Loucy (cell line): ENCODE data around the gene PIK3CD.

Experiments
- H2AFZ ChIP-seq: fragments of 200-600 bp; sonication (generic); 2 replicates; pipeline ENCODE4 v1.6.0; 2016; ENCODE audit warnings: antibody characterized with exemption, mild to moderate bottlenecking, low read length, moderate library complexity
- H3F3A ChIP-seq: fragments of 200-600 bp; 2 replicates; pipeline ENCODE4 v1.6.0; 2016; ENCODE audit warnings: antibody characterized with exemption, low read depth, mild to moderate bottlenecking
- H3K27me3 ChIP-seq: fragments of 200-600 bp; sonication (generic); 2 replicates; pipeline ENCODE4 v1.6.1; 2014; ENCODE audit warnings: low read length, mild to moderate bottlenecking; ENCODE audit not compliant: insufficient read depth, poor library complexity, severe bottlenecking
- H3K36me3 ChIP-seq: fragments of 200-600 bp; sonication (generic); 2 replicates; pipeline ENCODE4 v1.6.1; 2016; ENCODE audit warnings: low read length; ENCODE audit not compliant: insufficient read depth
- H3K4me1 ChIP-seq: fragments of 200-600 bp; sonication (generic); 2 replicates; pipeline ENCODE4 v1.5.1; 2014; ENCODE audit warnings: low read length, mild to moderate bottlenecking; ENCODE audit not compliant: insufficient read depth, poor library complexity, severe bottlenecking
- H3K4me2 ChIP-seq: fragments of 200-600 bp; sonication (generic); 2 replicates; pipeline ENCODE4 v1.6.0; 2014; ENCODE audit warnings: antibody characterized with exemption, low read length, low read depth, mild to moderate bottlenecking; ENCODE audit not compliant: poor library complexity, severe bottlenecking
- H3K4me3 ChIP-seq: fragments of 200-600 bp; sonication (generic); 2 replicates; pipeline ENCODE4 v1.5.1; 2014; ENCODE audit warnings: low read length, mild to moderate bottlenecking, mixed read lengths; ENCODE audit not compliant: poor library complexity, severe bottlenecking
- H3K79me2 ChIP-seq: fragments of 200-600 bp; sonication (generic); 2 replicates; pipeline ENCODE4 v1.6.1; 2014; ENCODE audit warnings: low read length; ENCODE audit not compliant: insufficient read depth
- H3K9ac ChIP-seq: fragments of 200-600 bp; sonication (generic); 2 replicates; pipeline ENCODE4 v1.6.0; 2014; ENCODE audit warnings: mild to moderate bottlenecking, low read depth, low read length, moderate library complexity; ENCODE audit not compliant: poor library complexity, severe bottlenecking
- H3K9me2 ChIP-seq: fragments of 200-600 bp; sonication (generic); replicated peaks from 2 replicates; pipeline ENCODE4 v1.6.1; 2016; ENCODE audit warnings: low read depth, low read length, mixed read lengths
- H3K9me3 ChIP-seq: fragments of 200-600 bp; sonication (generic); 2 replicates; pipeline ENCODE4 v1.6.1; 2014; ENCODE audit warnings: mild to moderate bottlenecking, antibody characterized with exemption, low read length, low read depth; ENCODE audit not compliant: insufficient read depth
- H4K20me1 ChIP-seq: fragments of 200-600 bp; sonication (generic); 2 replicates; pipeline ENCODE4 v1.6.0; 2014; ENCODE audit warnings: antibody characterized with exemption, low read length, mild to moderate bottlenecking; ENCODE audit not compliant: insufficient read depth, poor library complexity, severe bottlenecking
- EZH2phosphoT487 ChIP-seq: fragments of 200-600 bp; IDR thresholded peaks from 2 replicates; pipeline ENCODE4 v1.6.1; 2018; ENCODE audit warnings: antibody characterized with exemption, mild to moderate bottlenecking, moderate library complexity, borderline replicate concordance
- TF ChIP-seq, protein P1 (sequence below): fragments of 200-600 bp; sonication (generic); conservative IDR thresholded peaks from 2 replicates; pipeline ENCODE4 v1.5.1; 2014; ENCODE audit warnings: mild to moderate bottlenecking, antibody characterized with exemption, low read length

Gene PIK3CD

DNA sequence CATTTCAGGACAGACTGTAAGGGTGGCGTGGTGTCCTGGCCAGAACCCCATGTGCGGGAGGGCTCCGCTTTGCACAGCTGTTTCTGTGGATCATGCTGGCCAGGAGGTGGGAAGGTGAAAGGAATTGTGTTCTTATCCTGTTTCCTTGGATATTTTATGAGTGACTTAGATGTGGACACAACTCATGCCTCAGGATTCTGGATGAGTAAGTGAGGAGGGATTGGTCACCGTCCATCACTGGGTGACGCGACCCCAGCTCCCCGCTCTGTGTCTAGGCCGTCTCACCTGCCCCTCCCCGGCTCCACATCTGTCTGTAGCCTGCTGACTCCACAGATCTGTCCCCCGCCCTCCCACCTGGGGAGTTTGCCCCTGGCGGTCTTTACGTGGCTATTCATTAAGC, 48.8 kb downstream of the PIK3CD start:
- H3K36me3 ChIP-seq: no peaks in the 10 kb centered on the region
- no peak for TF ChIP-seq EZH2phosphoT487
- TF ChIP-seq, protein P1, sequence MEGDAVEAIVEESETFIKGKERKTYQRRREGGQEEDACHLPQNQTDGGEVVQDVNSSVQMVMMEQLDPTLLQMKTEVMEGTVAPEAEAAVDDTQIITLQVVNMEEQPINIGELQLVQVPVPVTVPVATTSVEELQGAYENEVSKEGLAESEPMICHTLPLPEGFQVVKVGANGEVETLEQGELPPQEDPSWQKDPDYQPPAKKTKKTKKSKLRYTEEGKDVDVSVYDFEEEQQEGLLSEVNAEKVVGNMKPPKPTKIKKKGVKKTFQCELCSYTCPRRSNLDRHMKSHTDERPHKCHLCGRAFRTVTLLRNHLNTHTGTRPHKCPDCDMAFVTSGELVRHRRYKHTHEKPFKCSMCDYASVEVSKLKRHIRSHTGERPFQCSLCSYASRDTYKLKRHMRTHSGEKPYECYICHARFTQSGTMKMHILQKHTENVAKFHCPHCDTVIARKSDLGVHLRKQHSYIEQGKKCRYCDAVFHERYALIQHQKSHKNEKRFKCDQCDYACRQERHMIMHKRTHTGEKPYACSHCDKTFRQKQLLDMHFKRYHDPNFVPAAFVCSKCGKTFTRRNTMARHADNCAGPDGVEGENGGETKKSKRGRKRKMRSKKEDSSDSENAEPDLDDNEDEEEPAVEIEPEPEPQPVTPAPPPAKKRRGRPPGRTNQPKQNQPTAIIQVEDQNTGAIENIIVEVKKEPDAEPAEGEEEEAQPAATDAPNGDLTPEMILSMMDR: no peak
- H3K4me3 ChIP-seq: no peak overlapping the region
- no peak overlapping the region for H3K4me2 ChIP-seq
- H4K20me1 ChIP-seq: no peaks in the 10 kb centered on the region
- no peaks in the 10 kb centered on the region for H3K9me2 ChIP-seq
- no peaks in the 10 kb centered on the region for H3K79me2 ChIP-seq
- H3F3A ChIP-seq: no peaks in the 10 kb centered on the region
- H3K27me3 ChIP-seq: no peaks in the 10 kb centered on the region
- no peaks in the 10 kb centered on the region for H3K9me3 ChIP-seq
- H3K9ac ChIP-seq: no peak overlapping the region
- H2AFZ ChIP-seq: no peak overlapping the region
- peaks cover 14% of the 10 kb centered on the region for H3K4me1 ChIP-seq

DNA sequence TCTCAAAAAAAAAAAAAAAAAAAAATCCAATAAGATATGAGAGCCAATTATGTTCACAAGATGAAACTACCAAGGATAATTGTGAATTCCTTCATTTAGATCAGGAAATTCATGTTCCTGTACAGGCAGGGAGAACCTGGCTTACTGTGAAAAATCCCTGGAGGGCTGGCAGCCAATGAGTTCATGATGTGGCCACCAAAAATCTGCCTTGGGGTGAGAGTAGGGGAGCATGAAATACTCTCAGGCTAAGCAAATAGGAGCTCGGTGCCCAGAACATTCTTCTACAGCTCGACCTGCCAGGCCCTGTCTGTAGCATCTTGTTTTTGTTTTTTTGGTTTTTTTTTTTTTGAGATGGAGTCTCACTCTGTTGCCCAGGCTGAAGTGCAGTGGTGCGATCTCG, 50.1 kb downstream of the PIK3CD start:
- H3K9ac ChIP-seq: no peak overlapping the region
- no peaks in the 10 kb centered on the region for H3K27me3 ChIP-seq
- no peaks in the 10 kb centered on the region for H3K9me3 ChIP-seq
- TF ChIP-seq, protein P1: no peak
- no peak for TF ChIP-seq EZH2phosphoT487
- no peak overlapping the region for H3K4me2 ChIP-seq
- no peaks in the 10 kb centered on the region for H3K9me2 ChIP-seq
- H3K36me3 ChIP-seq: no peaks in the 10 kb centered on the region
- peaks cover 14% of the 10 kb centered on the region for H3K4me1 ChIP-seq
- H3F3A ChIP-seq: no peaks in the 10 kb centered on the region
- no peaks in the 10 kb centered on the region for H4K20me1 ChIP-seq
- no peak overlapping the region for H2AFZ ChIP-seq
- H3K4me3 ChIP-seq: no peak overlapping the region
- H3K79me2 ChIP-seq: no peaks in the 10 kb centered on the region

DNA sequence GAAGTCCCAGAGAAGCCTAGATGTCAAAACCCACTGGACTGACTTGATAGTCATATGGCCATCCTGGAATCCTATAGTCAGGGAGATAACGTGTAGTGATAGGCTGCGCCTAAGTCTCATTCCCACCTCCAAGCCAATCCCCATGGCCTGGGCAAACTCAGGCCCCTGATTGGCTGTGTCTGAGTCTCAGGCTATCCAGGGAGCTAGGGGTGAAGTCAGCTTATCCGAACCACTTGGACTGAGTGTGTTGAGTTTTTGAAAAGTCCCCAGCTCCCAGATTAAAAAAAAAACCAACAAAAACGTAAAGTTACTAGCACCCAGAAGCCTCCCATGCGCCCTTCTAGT, 51.6 kb downstream of the PIK3CD start:
- Histone ChIP-seq H3K9ac (no peak overlapping the region), H3K9me3 (no peaks in the 10 kb centered on the region), H3K4me1 (peaks cover 14% of the 10 kb centered on the region), H3K9me2 (no peaks in the 10 kb centered on the region), H3K79me2 (no peaks in the 10 kb centered on the region), H3K4me3 (no peak overlapping the region), H3K36me3 (no peaks in the 10 kb centered on the region), H3K27me3 (no peaks in the 10 kb centered on the region), H3F3A (no peaks in the 10 kb centered on the region), H3K4me2 (no peak overlapping the region), H4K20me1 (no peaks in the 10 kb centered on the region), H2AFZ (no peak overlapping the region)
- TF ChIP-seq, protein P1: no peak
- no peak for TF ChIP-seq EZH2phosphoT487
